Measurements from ENCODE around the gene RALBP1.

Gene RALBP1

GRCh38 chr18:9559253-9559652, 83.9 kb downstream of the RALBP1 start:
- H2AFZ ChIP-seq (ENCODE audit: low read depth, low read length) = no peak overlapping the region
- H2BK15ac ChIP-seq (ENCODE audit: low read depth, poor library complexity, severe bottlenecking) = no peak overlapping the region
- no peak overlapping the region for H3K9ac ChIP-seq (ENCODE audit: low read length)
- 97% methylated on average over 5 of the region's 6 CpGs for WGBS
- H3K36me3 ChIP-seq (ENCODE audit: control insufficient read depth in 1 of 2, insufficient read depth in 2 of 2, low read depth in 1 of 2, low read length in 2 of 2) = peaks cover 34 to 93% of the 10 kb centered on the region in 2 experiments
- no peak overlapping the region for H3K18ac ChIP-seq (ENCODE audit: low read depth in 1 of 2, low read length in 2 of 2)
- no peaks in the 10 kb centered on the region for H3K9me3 ChIP-seq (ENCODE audit: control insufficient read depth, low read length)
- no peaks in the 10 kb centered on the region for H3K4me1 ChIP-seq (ENCODE audit: control insufficient read depth, insufficient read depth, low read depth, low read length)
- peak overlapping the region in 1 of 2 experiments; percentile 91 for H3K23ac ChIP-seq (ENCODE audit: low read length in 2 of 2)
- no peak overlapping the region for H3K27ac ChIP-seq (ENCODE audit: low read length, poor library complexity, severe bottlenecking)
- H4K91ac ChIP-seq (ENCODE audit: low read length) = no peak overlapping the region
- no peak overlapping the region for H2BK12ac ChIP-seq (ENCODE audit: low read length in 2 of 2)
- DNase-seq = no peak
- no peak overlapping the region for H3K4me3 ChIP-seq (ENCODE audit: insufficient read depth in 1 of 2, low read depth in 1 of 2, low read length in 2 of 2)
- peaks cover 15% of the 10 kb centered on the region for H3K79me1 ChIP-seq (replicated peaks; ENCODE audit: low read length, poor library complexity, severe bottlenecking)
- H3K14ac ChIP-seq (ENCODE audit: low read length in 2 of 2) = no peak overlapping the region
- H4K8ac ChIP-seq (ENCODE audit: low read length) = no peak overlapping the region
- no peak overlapping the region for H2AK5ac ChIP-seq (ENCODE audit: low read length, severe bottlenecking)
- no peak overlapping the region for H3K4me2 ChIP-seq (ENCODE audit: low read length, poor library complexity, severe bottlenecking)
- no peak overlapping the region for H2BK5ac ChIP-seq (ENCODE audit: low read depth, low read length, poor library complexity, severe bottlenecking)
- no peak overlapping the region for H3K4ac ChIP-seq (ENCODE audit: low read depth in 1 of 2, low read length in 2 of 2)
- H2BK120ac ChIP-seq (ENCODE audit: low read depth, low read length) = no peak overlapping the region
- H3K27me3 ChIP-seq (ENCODE audit: control insufficient read depth in 1 of 2, insufficient read depth in 1 of 2, low read length in 2 of 2) = no peaks in the 10 kb centered on the region

DNA sequence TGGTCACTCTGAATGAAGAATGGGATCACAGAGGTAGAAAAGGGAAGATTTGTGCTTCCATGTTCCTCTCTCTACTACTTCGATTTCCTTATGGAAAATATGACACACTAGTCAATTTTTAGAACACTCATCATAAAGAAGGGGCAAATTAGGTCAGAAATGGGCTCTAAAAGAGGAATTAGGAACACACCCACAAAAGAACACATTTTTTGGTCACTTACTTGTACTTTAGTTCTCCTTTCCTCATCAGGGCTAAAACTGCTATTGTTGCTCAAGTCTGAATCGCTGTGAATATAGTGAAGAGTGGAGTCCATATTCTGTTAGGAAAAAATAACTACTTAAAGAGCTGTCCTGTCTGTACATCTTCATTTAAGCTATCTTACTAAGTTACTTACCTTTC, 86.4 kb downstream of the RALBP1 start:
- no peaks in the 10 kb centered on the region for H3K9me3 ChIP-seq (ENCODE audit: control insufficient read depth, low read length)
- H3K4me3 ChIP-seq (ENCODE audit: insufficient read depth in 1 of 2, low read depth in 1 of 2, low read length in 2 of 2) = no peak overlapping the region
- H3K4ac ChIP-seq (ENCODE audit: low read depth in 1 of 2, low read length in 2 of 2) = no peak overlapping the region
- peaks cover 27% of the 10 kb centered on the region for H3K79me1 ChIP-seq (replicated peaks; ENCODE audit: low read length, poor library complexity, severe bottlenecking)
- H3K14ac ChIP-seq (ENCODE audit: low read length in 2 of 2) = no peak overlapping the region
- H2AFZ ChIP-seq (ENCODE audit: low read depth, low read length) = no peak overlapping the region
- no peaks in the 10 kb centered on the region for H3K4me1 ChIP-seq (ENCODE audit: control insufficient read depth, insufficient read depth, low read depth, low read length)
- no peak overlapping the region for H3K27ac ChIP-seq (ENCODE audit: low read length, poor library complexity, severe bottlenecking)
- no peak overlapping the region for H4K91ac ChIP-seq (ENCODE audit: low read length)
- 100% methylated on average over 1 of the region's 2 CpGs for WGBS
- H3K4me2 ChIP-seq (ENCODE audit: low read length, poor library complexity, severe bottlenecking) = no peak overlapping the region
- H3K36me3 ChIP-seq (ENCODE audit: control insufficient read depth in 1 of 2, insufficient read depth in 2 of 2, low read depth in 1 of 2, low read length in 2 of 2) = peaks cover 33 to 86% of the 10 kb centered on the region in 2 experiments
- no peak overlapping the region for H3K23ac ChIP-seq (ENCODE audit: low read length in 2 of 2)
- H4K8ac ChIP-seq (ENCODE audit: low read length) = no peak overlapping the region
- H3K9ac ChIP-seq (ENCODE audit: low read length) = no peak overlapping the region
- no peak overlapping the region for H2AK5ac ChIP-seq (ENCODE audit: low read length, severe bottlenecking)
- no peak overlapping the region for H3K18ac ChIP-seq (ENCODE audit: low read depth in 1 of 2, low read length in 2 of 2)
- no peak overlapping the region for H2BK12ac ChIP-seq (ENCODE audit: low read length in 2 of 2)
- H2BK120ac ChIP-seq (ENCODE audit: low read depth, low read length) = no peak overlapping the region
- DNase-seq = no peak
- H2BK15ac ChIP-seq (ENCODE audit: low read depth, poor library complexity, severe bottlenecking) = no peak overlapping the region
- H3K27me3 ChIP-seq (ENCODE audit: control insufficient read depth in 1 of 2, insufficient read depth in 1 of 2, low read length in 2 of 2) = no peaks in the 10 kb centered on the region
- no peak overlapping the region for H2BK5ac ChIP-seq (ENCODE audit: low read depth, low read length, poor library complexity, severe bottlenecking)

GRCh38 chr18:9562584-9562983, 87.3 kb downstream of the RALBP1 start:
- H2BK5ac ChIP-seq (ENCODE audit: low read depth, low read length, poor library complexity, severe bottlenecking) = no peak overlapping the region
- H3K4me3 ChIP-seq (ENCODE audit: insufficient read depth in 1 of 2, low read depth in 1 of 2, low read length in 2 of 2) = no peak overlapping the region
- no peak overlapping the region for H3K4ac ChIP-seq (ENCODE audit: low read depth in 1 of 2, low read length in 2 of 2)
- no peak overlapping the region for H2BK12ac ChIP-seq (ENCODE audit: low read length in 2 of 2)
- no peak overlapping the region for H4K91ac ChIP-seq (ENCODE audit: low read length)
- H3K27ac ChIP-seq (ENCODE audit: low read length, poor library complexity, severe bottlenecking) = no peak overlapping the region
- no peak overlapping the region for H3K14ac ChIP-seq (ENCODE audit: low read length in 2 of 2)
- H3K36me3 ChIP-seq (ENCODE audit: control insufficient read depth in 1 of 2, insufficient read depth in 2 of 2, low read depth in 1 of 2, low read length in 2 of 2) = peaks cover 32 to 86% of the 10 kb centered on the region in 2 experiments
- no peaks in the 10 kb centered on the region for H3K27me3 ChIP-seq (ENCODE audit: control insufficient read depth in 1 of 2, insufficient read depth in 1 of 2, low read length in 2 of 2)
- no peak overlapping the region for H3K18ac ChIP-seq (ENCODE audit: low read depth in 1 of 2, low read length in 2 of 2)
- H2BK120ac ChIP-seq (ENCODE audit: low read depth, low read length) = no peak overlapping the region
- 81% methylated on average over 2 of the region's 4 CpGs for WGBS
- H3K79me1 ChIP-seq (replicated peaks; ENCODE audit: low read length, poor library complexity, severe bottlenecking) = peaks cover 31% of the 10 kb centered on the region
- no peak overlapping the region for H2AK5ac ChIP-seq (ENCODE audit: low read length, severe bottlenecking)
- no peak overlapping the region for H3K23ac ChIP-seq (ENCODE audit: low read length in 2 of 2)
- DNase-seq = no peak
- no peak overlapping the region for H2BK15ac ChIP-seq (ENCODE audit: low read depth, poor library complexity, severe bottlenecking)
- no peak overlapping the region for H2AFZ ChIP-seq (ENCODE audit: low read depth, low read length)
- H3K4me1 ChIP-seq (ENCODE audit: control insufficient read depth, insufficient read depth, low read depth, low read length) = no peaks in the 10 kb centered on the region
- H3K4me2 ChIP-seq (ENCODE audit: low read length, poor library complexity, severe bottlenecking) = no peak overlapping the region
- H3K9me3 ChIP-seq (ENCODE audit: control insufficient read depth, low read length) = no peaks in the 10 kb centered on the region
- H3K9ac ChIP-seq (ENCODE audit: low read length) = no peak overlapping the region
- H4K8ac ChIP-seq (ENCODE audit: low read length) = no peak overlapping the region

GRCh38 chr18:9563331-9563730, 88.0 kb downstream of the RALBP1 start:
- Histone ChIP-seq H2AFZ (ENCODE audit: low read depth, low read length) (no peak overlapping the region), H2AK5ac (ENCODE audit: low read length, severe bottlenecking) (no peak overlapping the region), H3K4me3 (ENCODE audit: insufficient read depth in 1 of 2, low read depth in 1 of 2, low read length in 2 of 2) (no peak overlapping the region), H2BK120ac (ENCODE audit: low read depth, low read length) (no peak overlapping the region), H3K9ac (ENCODE audit: low read length) (no peak overlapping the region), H3K4me1 (ENCODE audit: control insufficient read depth, insufficient read depth, low read depth, low read length) (no peaks in the 10 kb centered on the region), H3K18ac (ENCODE audit: low read depth in 1 of 2, low read length in 2 of 2) (no peak overlapping the region), H3K36me3 (ENCODE audit: control insufficient read depth in 1 of 2, insufficient read depth in 2 of 2, low read depth in 1 of 2, low read length in 2 of 2) (peaks cover 34 to 86% of the 10 kb centered on the region in 2 experiments), H2BK15ac (ENCODE audit: low read depth, poor library complexity, severe bottlenecking) (no peak overlapping the region), H3K79me1 (replicated peaks; ENCODE audit: low read length, poor library complexity, severe bottlenecking) (peaks cover 31% of the 10 kb centered on the region), H3K4me2 (ENCODE audit: low read length, poor library complexity, severe bottlenecking) (no peak overlapping the region), H2BK12ac (ENCODE audit: low read length in 2 of 2) (no peak overlapping the region), H3K27ac (ENCODE audit: low read length, poor library complexity, severe bottlenecking) (no peak overlapping the region), H3K23ac (ENCODE audit: low read length in 2 of 2) (no peak overlapping the region), H2BK5ac (ENCODE audit: low read depth, low read length, poor library complexity, severe bottlenecking) (no peak overlapping the region), H3K4ac (ENCODE audit: low read depth in 1 of 2, low read length in 2 of 2) (no peak overlapping the region), H3K9me3 (ENCODE audit: control insufficient read depth, low read length) (no peaks in the 10 kb centered on the region), H4K8ac (ENCODE audit: low read length) (no peak overlapping the region), H3K27me3 (ENCODE audit: control insufficient read depth in 1 of 2, insufficient read depth in 1 of 2, low read length in 2 of 2) (no peaks in the 10 kb centered on the region), H3K14ac (ENCODE audit: low read length in 2 of 2) (no peak overlapping the region), H4K91ac (ENCODE audit: low read length) (no peak overlapping the region)
- DNase-seq = no peak
- 100% methylated on average over 3 of the region's 4 CpGs for WGBS
